ENCODE data around the gene NEU1. TPM values are rescaled to one million over a fixed set of nuclear protein-coding genes. Genes with fewer than 3 reads are reported as not detected.

Gene NEU1
- polyA plus RNA-seq, 1 donor from 2014 or later, result 40.9 TPM

GRCh38 chr6:31877651-31878161 is 15.1 kb upstream of the NEU1 start:
- H3K9ac ChIP-seq (ENCODE audit: low read length), result no peak overlapping the region
- no peak overlapping the region for H3K4me2 ChIP-seq (ENCODE audit: low read length)
- H3K4me3 ChIP-seq (ENCODE audit: low read length), result no peak overlapping the region
- no peak for TF ChIP-seq RAD21 (conservative IDR thresholded peaks at IDR 0.05)
- TF ChIP-seq POLR2AphosphoS5 (IDR thresholded peaks at IDR 0.05), result no peak
- TF ChIP-seq EP300 (conservative IDR thresholded peaks at IDR 0.05; ENCODE audit: poor library complexity, severe bottlenecking), result no peak
- TF ChIP-seq SMC3 (conservative IDR thresholded peaks at IDR 0.05; ENCODE audit: poor library complexity), result no peak
- TF ChIP-seq REST (IDR thresholded peaks at IDR 0.05; ENCODE audit: borderline replicate concordance), result no peak
- TF ChIP-seq TAF1 (IDR thresholded peaks at IDR 0.05; ENCODE audit: low read depth), result no peak
- no peak for TF ChIP-seq CTCF (IDR thresholded peaks at IDR 0.05; ENCODE audit: poor library complexity, severe bottlenecking)
- no peak for TF ChIP-seq MXI1 (conservative IDR thresholded peaks at IDR 0.05; ENCODE audit: poor library complexity, severe bottlenecking)
- no peak for TF ChIP-seq EZH2 (IDR thresholded peaks at IDR 0.05; ENCODE audit: borderline replicate concordance, insufficient read depth, low read length, poor library complexity, severe bottlenecking)
- H2AFZ ChIP-seq (ENCODE audit: low read depth, low read length), result no peak overlapping the region
- no peaks in the 10 kb centered on the region for H3K79me2 ChIP-seq (replicated peaks; ENCODE audit: insufficient read depth, low read length)
- H3K9me2 ChIP-seq (ENCODE audit: insufficient read depth, low read length), result no peaks in the 10 kb centered on the region
- no peaks in the 10 kb centered on the region for H4K20me1 ChIP-seq (ENCODE audit: insufficient read depth)
- H3F3A ChIP-seq (ENCODE audit: insufficient read depth, low read length, poor library complexity, severe bottlenecking), result no peaks in the 10 kb centered on the region
- no peaks in the 10 kb centered on the region for H3K36me3 ChIP-seq (ENCODE audit: insufficient read depth, low read length)
- H3K9me3 ChIP-seq (ENCODE audit: low read length), result no peaks in the 10 kb centered on the region
- no peaks in the 10 kb centered on the region for H3K27me3 ChIP-seq (ENCODE audit: insufficient read depth, low read depth, low read length)
- no peak overlapping the region for H3K27ac ChIP-seq (ENCODE audit: low read length)

GRCh38 chr6:31877125-31877650 is 14.6 kb upstream of the NEU1 start:
- H3F3A ChIP-seq (ENCODE audit: insufficient read depth, low read length, poor library complexity, severe bottlenecking), result no peaks in the 10 kb centered on the region
- H3K79me2 ChIP-seq (replicated peaks; ENCODE audit: insufficient read depth, low read length), result no peaks in the 10 kb centered on the region
- H3K9ac ChIP-seq (ENCODE audit: low read length), result no peak overlapping the region
- no peak overlapping the region for H3K4me2 ChIP-seq (ENCODE audit: low read length)
- H3K9me2 ChIP-seq (ENCODE audit: insufficient read depth, low read length), result no peaks in the 10 kb centered on the region
- H3K4me3 ChIP-seq (ENCODE audit: low read length), result no peak overlapping the region
- no peaks in the 10 kb centered on the region for H3K36me3 ChIP-seq (ENCODE audit: insufficient read depth, low read length)
- H4K20me1 ChIP-seq (ENCODE audit: insufficient read depth), result no peaks in the 10 kb centered on the region
- H3K9me3 ChIP-seq (ENCODE audit: low read length), result no peaks in the 10 kb centered on the region
- no peak for TF ChIP-seq TAF1 (IDR thresholded peaks at IDR 0.05; ENCODE audit: low read depth)
- no peaks in the 10 kb centered on the region for H3K27me3 ChIP-seq (ENCODE audit: insufficient read depth, low read depth, low read length)
- H2AFZ ChIP-seq (ENCODE audit: low read depth, low read length), result no peak overlapping the region
- H3K27ac ChIP-seq (ENCODE audit: low read length), result no peak overlapping the region

Measured in neural cell (in vitro differentiated cells).